ENCODE data around the gene FAM76A.

GRCh38 chr1:27773826-27774445, 48.2 kb downstream of the FAM76A start:
- no peak for TF ChIP-seq ATF3 (IDR thresholded peaks at IDR 0.05)
- no peak for TF ChIP-seq REST (IDR thresholded peaks at IDR 0.05)
- no peak for TF ChIP-seq TAF1 (conservative IDR thresholded peaks at IDR 0.05)
- no peak for TF ChIP-seq CTCF (IDR thresholded peaks at IDR 0.05; ENCODE audit: low read depth, low read length, missing input control)
